HK-2 (cell line): ENCODE measurements around the gene RSRC1.
"Not testable (repeated sequence)": the region's sequence is repeated elsewhere in the genome, so short reads cannot be mapped to it uniquely, and the experiment has no call there.

Experiments
- DNase-seq: peaks from one replicate; pipeline ENCODE4 v3.0.0-alpha.2; 2018; ENCODE audit not compliant: unreplicated experiment

The RSRC1 gene

GRCh38 chr3:158465074-158465473 lies 355.2 kb downstream of the RSRC1 start:
- DNase-seq, result no peak

- DNase-seq, result no peak
Observed at GRCh38 chr3:158470944-158471638, 361.2 kb downstream of the RSRC1 start.

GRCh38 chr3:158471639-158472294 lies 361.9 kb downstream of the RSRC1 start:
- no peak for DNase-seq

- no peak for DNase-seq
Observed at GRCh38 chr3:158479051-158479450, 369.2 kb downstream of the RSRC1 start.

- no peak for DNase-seq
Observed at GRCh38 chr3:158483701-158484235, 373.9 kb downstream of the RSRC1 start.

GRCh38 chr3:158486200-158486599 lies 376.3 kb downstream of the RSRC1 start:
- DNase-seq, result no peak

- DNase-seq, result no peak
Observed at GRCh38 chr3:158488670-158489069, 378.8 kb downstream of the RSRC1 start.

GRCh38 chr3:158489181-158489580 lies 379.3 kb downstream of the RSRC1 start:
- no peak for DNase-seq

GRCh38 chr3:158491968-158492367 lies 382.1 kb downstream of the RSRC1 start:
- no peak for DNase-seq

- DNase-seq, result no peak
Observed at GRCh38 chr3:158492685-158493084, 382.8 kb downstream of the RSRC1 start.

GRCh38 chr3:158493931-158494330 lies 384.0 kb downstream of the RSRC1 start:
- DNase-seq, result no peak

- DNase-seq, result no peak
Observed at GRCh38 chr3:158494673-158495072, 384.8 kb downstream of the RSRC1 start.

- DNase-seq, result not testable (repeated sequence)
Observed at GRCh38 chr3:158495398-158495902, 385.6 kb downstream of the RSRC1 start.

GRCh38 chr3:158505117-158505516 lies 395.2 kb downstream of the RSRC1 start:
- no peak for DNase-seq

- DNase-seq, result no peak
Observed at GRCh38 chr3:158506456-158506855, 396.6 kb downstream of the RSRC1 start.

- DNase-seq, result no peak
Observed at GRCh38 chr3:158508481-158508880, 398.6 kb downstream of the RSRC1 start.

GRCh38 chr3:158509891-158510290 lies 400.0 kb downstream of the RSRC1 start:
- no peak for DNase-seq

GRCh38 chr3:158516729-158517128 lies 406.8 kb downstream of the RSRC1 start:
- not testable (repeated sequence) for DNase-seq

- no peak for DNase-seq
Observed at GRCh38 chr3:158519776-158520175, 409.9 kb downstream of the RSRC1 start.

- no peak for DNase-seq
Observed at GRCh38 chr3:158520433-158520832, 410.5 kb downstream of the RSRC1 start.

GRCh38 chr3:158522221-158523136 lies 412.6 kb downstream of the RSRC1 start:
- no peak for DNase-seq

GRCh38 chr3:158528076-158528674 lies 418.3 kb downstream of the RSRC1 start:
- DNase-seq, result no peak
